Progenitor cell of endocrine pancreas (in vitro differentiated cells): Measurements from ENCODE around the gene LRRC28. TPM values are rescaled to one million over a fixed set of nuclear protein-coding genes. Genes with fewer than 3 reads are reported as not detected.

ENCODE experiments used
- DNase-seq: peaks from one replicate; pipeline ENCODE4 v3.0.0; 2021; ENCODE audit warnings: low spot score; ENCODE audit not compliant: unreplicated experiment
- H3K27ac Mint-ChIP-seq: 2 replicates; pipeline ENCODE4 v1.8.0; 2021; ENCODE audit warnings: mild to moderate bottlenecking, moderate library complexity, mixed read lengths
- H3K27me3 Mint-ChIP-seq: 2 replicates; pipeline ENCODE4 v1.8.0; 2021; ENCODE audit warnings: mixed read lengths
- H3K36me3 Mint-ChIP-seq: 2 replicates; pipeline ENCODE4 v1.8.0; 2022; ENCODE audit warnings: mixed read lengths; ENCODE audit not compliant: insufficient read depth
- H3K4me1 Mint-ChIP-seq: 2 replicates; pipeline ENCODE4 v1.8.0; 2021; ENCODE audit warnings: low read depth, mixed read lengths
- H3K4me3 Mint-ChIP-seq: 2 replicates; pipeline ENCODE4 v1.8.0; 2021; ENCODE audit warnings: low read depth, mild to moderate bottlenecking, moderate library complexity, mixed read lengths
- H3K9me3 Mint-ChIP-seq: 2 replicates; pipeline ENCODE4 v1.8.0; 2021; ENCODE audit warnings: low read depth, mixed read lengths
- CTCF ChIP-seq: fragments of 200-600 bp; sonication (generic); IDR thresholded peaks from one replicate; pipeline ENCODE4 v1.5.0; 2021; ENCODE audit warnings: antibody characterized with exemption, mild to moderate bottlenecking; ENCODE audit not compliant: unreplicated experiment
- total RNA-seq: library from RNA; stranded (reverse); gene quantifications from 2 replicates; pipeline ENCODE4 v1.2.1, GENCODE V29; 2021

Gene LRRC28
- total RNA-seq, 1 donor from 2014 or later, result 36.5 TPM

- H3K4me1 Mint-ChIP-seq, result no peaks in the 10 kb centered on the region
- no peak for TF ChIP-seq CTCF
- no peak overlapping the region for H3K27ac Mint-ChIP-seq
- H3K4me3 Mint-ChIP-seq, result no peak overlapping the region
- no peaks in the 10 kb centered on the region for H3K9me3 Mint-ChIP-seq
- no peaks in the 10 kb centered on the region for H3K27me3 Mint-ChIP-seq
- DNase-seq, result no peak
- H3K36me3 Mint-ChIP-seq, result peaks cover 4% of the 10 kb centered on the region
These were observed 9.5 kb upstream of the LRRC28 start for GRCh38 chr15:99241752-99242151.

- no peaks in the 10 kb centered on the region for H3K36me3 Mint-ChIP-seq
- TF ChIP-seq CTCF, result no peak
- DNase-seq, result no peak
- no peaks in the 10 kb centered on the region for H3K27me3 Mint-ChIP-seq
- H3K4me3 Mint-ChIP-seq, result no peak overlapping the region
- no peak overlapping the region for H3K27ac Mint-ChIP-seq
- no peaks in the 10 kb centered on the region for H3K9me3 Mint-ChIP-seq
- H3K4me1 Mint-ChIP-seq, result peaks cover 2% of the 10 kb centered on the region
These were observed 7.0 kb upstream of the LRRC28 start for GRCh38 chr15:99244306-99244705.

GRCh38 chr15:99247062-99247461 is 4.2 kb upstream of the LRRC28 start:
- no peaks in the 10 kb centered on the region for H3K36me3 Mint-ChIP-seq
- H3K27me3 Mint-ChIP-seq, result no peaks in the 10 kb centered on the region
- no peak overlapping the region for H3K27ac Mint-ChIP-seq
- DNase-seq, result no peak
- peaks cover 7% of the 10 kb centered on the region for H3K4me1 Mint-ChIP-seq
- no peaks in the 10 kb centered on the region for H3K9me3 Mint-ChIP-seq
- no peak for TF ChIP-seq CTCF
- H3K4me3 Mint-ChIP-seq, result no peak overlapping the region

- Mint-ChIP-seq H3K4me1 (peaks cover 11% of the 10 kb centered on the region), H3K36me3 (no peaks in the 10 kb centered on the region), H3K9me3 (no peaks in the 10 kb centered on the region), H3K4me3 (no peak overlapping the region), H3K27me3 (no peaks in the 10 kb centered on the region), H3K27ac (no peak overlapping the region)
- no peak for TF ChIP-seq CTCF
- no peak for DNase-seq
These were observed 3.1 kb upstream of the LRRC28 start for GRCh38 chr15:99248000-99248715.

- Mint-ChIP-seq H3K27me3 (no peaks in the 10 kb centered on the region), H3K36me3 (no peaks in the 10 kb centered on the region), H3K4me1 (peaks cover 14% of the 10 kb centered on the region), H3K27ac (peak within 1 kb of the TSS; percentile 96), H3K9me3 (no peaks in the 10 kb centered on the region), H3K4me3 (no peak within 1 kb of the TSS)
- DNase-seq, result no peak
- no peak for TF ChIP-seq CTCF
These were observed 1.9 kb upstream of the LRRC28 start, which contains the start of gene TTC23 for GRCh38 chr15:99249270-99249841. Gene TTC23 (minus strand): TSS chr15:99249581. CDS start chr15:99228712, 20,869 bp downstream.
